C4-2B (cell line): ENCODE results near the gene AKAP8L.
"Not testable (repeated sequence)": the region's sequence is repeated elsewhere in the genome, so short reads cannot be mapped to it uniquely, and the experiment has no call there.

ENCODE experiments used
- H3K27ac ChIP-seq: fragments of 450-650 bp; 2 replicates; pipeline ENCODE4 v1.5.1; 2017
- CTCF ChIP-seq: fragments of 450-650 bp; conservative IDR thresholded peaks from 2 replicates; pipeline ENCODE4 v1.5.1; 2017; ENCODE audit warnings: mild to moderate bottlenecking
- ZFX ChIP-seq: fragments of 450-650 bp; IDR thresholded peaks from 2 replicates; pipeline ENCODE4 v1.6.1; 2017

AKAP8L gene

GRCh38 chr19:15417699-15418098 lies 1.1 kb downstream of the AKAP8L start:
- peak overlapping the region; percentile 97 for H3K27ac ChIP-seq

GRCh38 chr19:15412832-15413231 lies 6.0 kb downstream of the AKAP8L start:
- H3K27ac ChIP-seq: no peak overlapping the region; the same call in 1 of the 2 replicates
- TF ChIP-seq CTCF (no peak), ZFX (no peak)

More at GRCh38 chr19:15417699-15418098, 1.1 kb downstream of the AKAP8L start:
- TF ChIP-seq ZFX: no peak
- TF ChIP-seq CTCF: no peak

GRCh38 chr19:15411351-15411750 lies 7.4 kb downstream of the AKAP8L start:
- not testable (repeated sequence) for H3K27ac ChIP-seq

GRCh38 chr19:15404780-15405211 lies 14.0 kb downstream of the AKAP8L start:
- TF ChIP-seq ZFX (no peak), CTCF (no peak)
- no peak overlapping the region for H3K27ac ChIP-seq

DNA sequence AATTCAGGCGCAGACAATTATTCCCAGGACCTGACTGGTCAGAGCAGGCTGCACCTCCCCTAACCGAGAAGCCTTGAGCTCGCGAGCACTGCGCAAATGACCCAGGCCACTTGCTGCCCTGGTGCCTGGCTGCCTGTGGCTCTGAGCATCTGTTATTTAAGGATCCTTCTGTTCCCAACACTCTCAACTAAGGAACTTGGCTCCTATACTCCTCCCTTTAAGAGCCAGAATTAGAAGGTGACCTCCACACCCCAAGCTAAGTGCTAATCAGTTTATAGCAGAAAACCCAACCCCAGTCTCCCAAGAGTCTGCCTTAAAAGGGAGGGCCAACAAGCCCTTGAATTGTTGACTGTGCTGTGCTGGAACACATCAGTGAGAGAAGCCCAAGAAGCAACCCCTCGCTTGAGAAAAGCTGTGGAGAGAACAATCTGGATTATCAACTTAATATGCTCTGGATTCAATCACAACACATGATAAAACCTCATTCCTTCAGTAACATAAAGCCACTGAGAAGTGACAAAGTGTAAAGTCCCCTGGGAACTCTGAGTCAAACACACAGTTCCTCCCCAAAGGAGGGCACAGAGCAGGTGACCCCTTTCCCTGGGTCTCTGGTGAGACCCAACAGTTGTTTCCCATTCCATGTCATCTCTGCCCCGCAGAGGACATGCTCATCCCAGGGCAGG lies 14.6 kb downstream of the AKAP8L start:
- H3K27ac ChIP-seq: no peak overlapping the region
- TF ChIP-seq ZFX: no peak
- no peak for TF ChIP-seq CTCF

DNA sequence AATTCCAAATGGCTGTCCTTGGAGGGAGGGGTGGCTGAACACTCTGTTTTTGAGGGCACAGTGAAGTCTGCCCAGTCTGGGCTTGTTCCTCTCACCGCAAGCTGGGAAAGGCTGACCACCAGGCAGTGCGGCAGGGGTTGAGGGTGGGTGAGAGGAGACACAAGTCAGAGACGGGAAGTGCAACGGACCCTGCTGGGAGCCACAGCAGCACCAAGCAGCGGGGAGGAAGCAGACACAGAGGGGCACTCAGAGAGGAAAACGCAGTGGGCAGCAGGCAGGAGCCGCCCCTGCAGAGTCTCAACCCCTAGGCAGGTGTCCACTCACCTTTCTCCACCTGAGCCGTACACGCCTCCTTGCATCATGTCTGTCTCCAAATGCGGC lies 15.6 kb downstream of the AKAP8L start:
- H3K27ac ChIP-seq: no peak overlapping the region
- no peak for TF ChIP-seq ZFX
- TF ChIP-seq CTCF: no peak

- H3K27ac ChIP-seq: no peak overlapping the region
- TF ChIP-seq ZFX (no peak), CTCF (no peak)
Observed at GRCh38 chr19:15402411-15403150, 16.2 kb downstream of the AKAP8L start.

- no peak overlapping the region for H3K27ac ChIP-seq
Observed at GRCh38 chr19:15401397-15401710, 17.4 kb downstream of the AKAP8L start.

More at GRCh38 chr19:15401397-15401710, 17.4 kb downstream of the AKAP8L start:
- TF ChIP-seq CTCF: no peak
- TF ChIP-seq ZFX: no peak
